ENCODE data around the gene ATRX.

DNA sequence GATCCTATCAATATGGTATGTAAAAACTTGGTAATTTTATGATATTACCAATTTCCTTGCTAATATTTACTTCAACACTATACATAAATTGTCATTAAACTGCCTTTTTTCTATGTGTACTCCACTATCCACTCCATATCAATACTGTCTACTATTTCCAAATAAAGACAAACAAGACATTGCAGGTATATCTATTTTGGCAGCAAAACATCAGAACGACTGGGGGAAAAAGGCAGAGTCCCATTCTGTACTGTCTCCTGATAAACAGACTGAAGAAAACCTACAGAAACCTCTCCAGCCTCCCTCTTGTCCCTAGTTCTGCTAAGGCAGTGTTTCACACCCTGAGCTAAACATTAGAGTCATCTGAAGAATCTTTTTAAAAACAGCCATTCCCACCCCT is 96.6 kb downstream of the ATRX start:
- TF ChIP-seq POLR2AphosphoS5 (IDR thresholded peaks at IDR 0.05; ENCODE audit: low read depth, low read length) = no peak
- no peak for TF ChIP-seq TAF1 (IDR thresholded peaks at IDR 0.05; ENCODE audit: low read depth, low read length)
- TF ChIP-seq POLR2A (IDR thresholded peaks at IDR 0.05; ENCODE audit: low read depth, low read length) = no peak
